CD8-positive, alpha-beta memory T cell (primary cell): Measurements from ENCODE around the gene AHRR. TPM values are rescaled to one million over a fixed set of nuclear protein-coding genes. Genes with fewer than 3 reads are reported as not detected.
A peak's percentile ranks its signal among the peaks of the same experiment; 100 is the strongest.
"Not testable (repeated sequence)": the region's sequence is repeated elsewhere in the genome, so short reads cannot be mapped to it uniquely, and the experiment has no call there.

Experiments used
- CTCF ChIA-PET: fragments of 350-600 bp; sonication (Branson Sonifier 250); formaldehyde crosslinking; loops from one replicate; lab custom pipeline; 2021; ENCODE audit warnings: antibody characterized with exemption; lab: Charles Lee
- POLR2A ChIA-PET: fragments of 350-600 bp; sonication (Branson Sonifier 250); formaldehyde crosslinking; loops from one replicate; lab custom pipeline; 2021; ENCODE audit warnings: antibody characterized with exemption; lab: Charles Lee
- DNase-seq, 5 donors: peaks; one replicate each; pipeline versions ENCODE4 v3.0.0 to v3.0.0-alpha.2; 2020 to 2022; ENCODE audit warnings: mixed read lengths in 1 of 5
- H3K27ac ChIP-seq: one replicate; pipeline ENCODE4 v1.7.0; 2013; ENCODE audit warnings: low read depth, mild to moderate bottlenecking, low read length, moderate library complexity
- H3K27me3 ChIP-seq: 2 replicates; pipeline ENCODE4 v1.7.0; 2013; ENCODE audit warnings: low read length, mild to moderate bottlenecking; ENCODE audit not compliant: insufficient read depth, poor library complexity, severe bottlenecking
- H3K36me3 ChIP-seq: 2 replicates; pipeline ENCODE4 v1.7.0; 2013; ENCODE audit warnings: mild to moderate bottlenecking, low read length, moderate library complexity; ENCODE audit not compliant: insufficient read depth
- H3K4me1 ChIP-seq: 2 replicates; pipeline ENCODE4 v1.7.0; 2013; ENCODE audit warnings: mild to moderate bottlenecking, low read length, moderate library complexity; ENCODE audit not compliant: insufficient read depth
- H3K4me3 ChIP-seq: 2 replicates; pipeline ENCODE4 v1.7.0; 2013; ENCODE audit warnings: mild to moderate bottlenecking, low read length
- H3K9me3 ChIP-seq: 2 replicates; pipeline ENCODE4 v1.7.0; 2013; ENCODE audit warnings: mild to moderate bottlenecking, low read length
- H3K27ac Mint-ChIP-seq, 8 donors: one replicate each; pipeline ENCODE4 v1.8.0; 2020 to 2021; ENCODE audit warnings: mixed read lengths in 8 of 8, mild to moderate bottlenecking in 6 of 8, inconsistent platforms in 3 of 8, moderate library complexity in 3 of 8
- H3K27me3 Mint-ChIP-seq, 2 donors: one replicate each; pipeline ENCODE4 v1.8.0; 2020 to 2021; ENCODE audit warnings: mixed read lengths in 2 of 2, mild to moderate bottlenecking in 1 of 2, moderate library complexity in 1 of 2
- H3K36me3 Mint-ChIP-seq, 3 donors: one replicate each; pipeline ENCODE4 v1.8.0; 2020 to 2021; ENCODE audit warnings: mixed read lengths in 3 of 3, inconsistent platforms in 1 of 3, mild to moderate bottlenecking in 1 of 3
- H3K4me1 Mint-ChIP-seq, 3 donors: one replicate each; pipeline ENCODE4 v1.8.0; 2020 to 2021; ENCODE audit warnings: mixed read lengths in 3 of 3, inconsistent platforms in 1 of 3, mild to moderate bottlenecking in 1 of 3
- H3K4me3 Mint-ChIP-seq, 7 donors: one replicate each; pipeline ENCODE4 v1.8.0; 2020 to 2021; ENCODE audit warnings: mixed read lengths in 7 of 7, mild to moderate bottlenecking in 6 of 7, moderate library complexity in 4 of 7, inconsistent platforms in 2 of 7
- H3K9me3 Mint-ChIP-seq, 5 donors: one replicate each; pipeline ENCODE4 v1.8.0; 2020 to 2022; ENCODE audit warnings: mixed read lengths in 5 of 5, mild to moderate bottlenecking in 3 of 5, moderate library complexity in 2 of 5, inconsistent platforms in 1 of 5
- polyA plus RNA-seq: library from polyadenylated mRNA; unstranded; fragments of 300-500 nt; fragmentation: Illumina TruSeq; gene quantifications from one replicate; pipeline ENCODE4 v1.2.3, GENCODE V29; 2021
- total RNA-seq, 2 experiments: library from RNA; stranded (reverse); gene quantifications; one replicate each; pipeline ENCODE4 v1.2.3, GENCODE V29; 2021

The AHRR gene
- 10 to 100 TPM; 31.7 to 38.2 TPM for total RNA-seq
- not detected for polyA plus RNA-seq

DNA sequence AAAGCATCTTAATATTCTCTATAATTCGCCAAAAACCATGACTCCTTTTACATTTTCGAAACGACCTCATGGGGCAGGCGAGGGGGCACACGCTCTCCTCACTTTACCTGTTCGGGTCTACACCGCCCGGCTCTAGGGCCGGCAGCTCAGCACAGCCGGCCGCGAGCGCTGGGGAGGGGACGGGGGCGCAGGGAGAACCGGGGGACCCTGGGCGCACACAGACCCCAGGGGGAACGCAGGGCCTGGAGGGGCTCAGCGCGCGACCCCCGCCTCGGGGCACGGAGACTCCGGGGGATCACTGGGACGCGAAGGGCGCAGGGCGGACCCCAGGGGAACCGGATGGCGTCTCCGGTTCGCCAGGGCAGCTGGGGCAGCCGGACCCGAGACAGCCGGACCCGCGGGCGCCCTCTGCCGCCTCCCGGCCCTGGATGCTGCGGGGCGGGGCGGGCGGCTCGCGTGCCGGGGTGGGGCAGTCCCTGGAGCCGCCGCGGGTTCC lies at the start of gene AHRR:
AHRR (plus strand) TSS at position 485 of the 496 bp plus-strand sequence. CDS start 22,189 bp downstream, outside the sequence.
- peak within 1 kb of the TSS in 2 of 8 donors; percentile 56 to 58 for H3K27ac Mint-ChIP-seq
- ChIA-PET CTCF (interaction anchor here (1.3 kb wide), 1 partner anchor 103 kb away, joined by 3 read pairs; no protein-coding TSS in a partner anchor), POLR2A (no interaction called here)
- no peaks in the 10 kb centered on the region for H3K9me3 Mint-ChIP-seq
- DNase-seq = no peak
- H3K27me3 ChIP-seq = peaks cover 12% of the 10 kb centered on the region
- peaks cover 0 to 6% (median 0%) of the 10 kb centered on the region in 3 donors for H3K36me3 Mint-ChIP-seq
- no peaks in the 10 kb centered on the region for H3K9me3 ChIP-seq
- H3K4me3 Mint-ChIP-seq = peak within 1 kb of the TSS; percentile 44 to 71 (median 59)
- peaks cover 2 to 26% (median 3%) of the 10 kb centered on the region in 3 donors for H3K4me1 Mint-ChIP-seq
- H3K27me3 Mint-ChIP-seq = peaks cover 30 to 32% of the 10 kb centered on the region in 2 donors
- no peaks in the 10 kb centered on the region for H3K4me1 ChIP-seq
- no peaks in the 10 kb centered on the region for H3K36me3 ChIP-seq
- H3K4me3 ChIP-seq = no peak within 1 kb of the TSS
- no peak within 1 kb of the TSS for H3K27ac ChIP-seq

- POLR2A ChIA-PET = interaction anchor here (1.5 kb wide), 2 partner anchors 13 to 53 kb away, joined by 6 to 28 read pairs; partner anchors contain the start of genes CCDC127 and SDHA
- peak overlapping the region; percentile 78 for H3K27ac ChIP-seq
- H3K27ac Mint-ChIP-seq = peak overlapping the region in 4 of 8 donors; percentile 87 to 93 (median 90)
These were observed 49.7 kb upstream of the AHRR start for GRCh38 chr5:271828-272167.

GRCh38 chr5:273091-273490 lies 48.4 kb upstream of the AHRR start:
- H3K27ac ChIP-seq = peak overlapping the region; percentile 9
- H3K4me3 ChIP-seq, DNase-seq, H3K36me3 ChIP-seq, H3K27me3 Mint-ChIP-seq, H3K9me3 ChIP-seq, H3K4me1 ChIP-seq, CTCF ChIA-PET, POLR2A ChIA-PET, H3K27me3 ChIP-seq, H3K9me3 Mint-ChIP-seq: not testable (repeated sequence)
- H3K4me1 Mint-ChIP-seq = peaks cover 22 to 51% (median 40%) of the 10 kb centered on the region in 3 donors
- peak overlapping the region; percentile 28 to 93 (median 87) for H3K27ac Mint-ChIP-seq
- H3K4me3 Mint-ChIP-seq = peak overlapping the region in 6 of 7 donors; percentile 52 to 92 (median 82)
- H3K36me3 Mint-ChIP-seq = peaks cover 4 to 40% (median 5%) of the 10 kb centered on the region in 3 donors

More at GRCh38 chr5:271828-272167, 49.7 kb upstream of the AHRR start:
- not testable (repeated sequence) for H3K9me3 Mint-ChIP-seq, H3K27me3 ChIP-seq, H3K27me3 Mint-ChIP-seq, H3K4me1 ChIP-seq, H3K36me3 ChIP-seq, H3K9me3 ChIP-seq
- Mint-ChIP-seq H3K4me1 (peaks cover 23 to 46% (median 40%) of the 10 kb centered on the region in 3 donors), H3K4me3 (peak overlapping the region; percentile 84 to 97 (median 96)), H3K36me3 (peaks cover 4 to 43% (median 5%) of the 10 kb centered on the region in 3 donors)
- H3K4me3 ChIP-seq = peak overlapping the region; percentile 61
- CTCF ChIA-PET = interaction anchor here (0.9 to 1.5 kb wide), 3 partner anchors 22 to 154 kb away, joined by 3 to 5 read pairs (median 4); no protein-coding TSS in a partner anchor
- DNase-seq = peak in 1 of 5 donors; percentile 27

DNA sequence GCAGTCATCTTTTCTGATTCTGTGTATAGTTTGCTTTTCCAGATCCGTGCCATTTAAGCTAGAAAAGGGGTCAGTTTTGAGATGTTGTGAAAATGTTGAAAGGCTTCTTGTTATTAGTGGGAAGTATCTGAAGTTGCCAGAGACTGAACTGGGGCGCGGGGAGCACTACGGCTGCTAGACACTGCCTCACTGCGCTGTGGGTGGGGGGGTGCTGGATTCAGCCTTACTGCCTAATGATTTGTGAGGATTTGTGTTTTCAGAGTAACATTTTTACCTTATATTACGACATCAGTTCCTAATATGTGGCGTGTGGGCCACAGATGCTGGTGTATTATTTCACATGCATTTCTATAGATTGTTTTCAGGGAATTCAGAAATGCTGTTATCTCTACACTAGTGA lies 48.0 kb upstream of the AHRR start:
- H3K36me3 ChIP-seq, H3K9me3 ChIP-seq, H3K27me3 ChIP-seq, H3K4me1 ChIP-seq, H3K27ac ChIP-seq, DNase-seq, H3K4me3 ChIP-seq, H3K9me3 Mint-ChIP-seq, POLR2A ChIA-PET, H3K27me3 Mint-ChIP-seq, CTCF ChIA-PET: not testable (repeated sequence)
- Mint-ChIP-seq H3K4me3 (peak overlapping the region; percentile 52 to 92 (median 82)), H3K4me1 (peaks cover 25 to 54% (median 40%) of the 10 kb centered on the region in 3 donors), H3K27ac (peak overlapping the region in 7 of 8 donors; percentile 3 to 93 (median 75)), H3K36me3 (peaks cover 4 to 43% (median 5%) of the 10 kb centered on the region in 3 donors)

GRCh38 chr5:274346-274745 lies 47.2 kb upstream of the AHRR start:
- peaks cover 28 to 58% (median 44%) of the 10 kb centered on the region in 3 donors for H3K4me1 Mint-ChIP-seq
- H3K4me3 ChIP-seq, H3K27me3 Mint-ChIP-seq, DNase-seq, CTCF ChIA-PET, H3K27me3 ChIP-seq, H3K36me3 ChIP-seq, H3K4me1 ChIP-seq, POLR2A ChIA-PET, H3K9me3 ChIP-seq, H3K9me3 Mint-ChIP-seq, H3K27ac ChIP-seq: not testable (repeated sequence)
- H3K27ac Mint-ChIP-seq = peak overlapping the region in 1 of 8 donors; percentile 33
- peaks cover 4 to 48% (median 6%) of the 10 kb centered on the region in 3 donors for H3K36me3 Mint-ChIP-seq
- peak overlapping the region in 3 of 7 donors; percentile 5 to 58 (median 8) for H3K4me3 Mint-ChIP-seq

DNA sequence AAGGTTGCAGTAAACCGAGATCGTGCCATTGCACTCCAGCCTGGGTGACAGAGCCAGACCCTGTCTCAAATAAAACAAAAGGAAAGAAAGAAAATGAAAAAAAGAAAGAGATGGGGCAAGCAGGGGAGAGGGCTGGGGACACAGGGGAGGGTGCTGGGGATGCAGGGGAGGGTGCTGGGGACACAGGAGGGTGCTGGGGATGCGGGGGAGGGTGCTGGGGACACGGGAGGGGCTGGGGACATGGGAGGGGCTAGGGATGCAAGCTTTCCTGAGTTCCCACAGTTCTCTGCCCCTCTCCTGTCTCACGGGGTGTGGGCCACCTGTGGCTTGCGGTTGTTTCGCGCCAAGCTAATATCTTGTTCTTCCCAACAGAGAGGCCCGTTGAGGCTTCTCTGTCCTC lies 42.9 kb upstream of the AHRR start:
- no peaks in the 10 kb centered on the region for H3K27me3 ChIP-seq
- no peak overlapping the region for H3K4me3 Mint-ChIP-seq
- no peaks in the 10 kb centered on the region for H3K9me3 Mint-ChIP-seq
- no peak overlapping the region for H3K27ac ChIP-seq
- H3K4me1 ChIP-seq = no peaks in the 10 kb centered on the region
- H3K4me1 Mint-ChIP-seq = peaks cover 46 to 75% (median 57%) of the 10 kb centered on the region in 3 donors
- H3K4me3 ChIP-seq = no peak overlapping the region
- H3K36me3 ChIP-seq = peaks cover 4% of the 10 kb centered on the region
- peak overlapping the region in 2 of 8 donors; percentile 36 to 39 for H3K27ac Mint-ChIP-seq
- no peaks in the 10 kb centered on the region for H3K9me3 ChIP-seq
- CTCF ChIA-PET = no interaction called here
- H3K36me3 Mint-ChIP-seq = peaks cover 0 to 68% (median 5%) of the 10 kb centered on the region in 3 donors
- POLR2A ChIA-PET = no interaction called here
- no peak for DNase-seq
- peaks cover 0 to 3% of the 10 kb centered on the region in 2 donors for H3K27me3 Mint-ChIP-seq

- H3K27ac ChIP-seq, H3K36me3 ChIP-seq, POLR2A ChIA-PET, H3K4me3 ChIP-seq, H3K9me3 ChIP-seq, CTCF ChIA-PET, H3K9me3 Mint-ChIP-seq, H3K27me3 Mint-ChIP-seq, H3K27me3 ChIP-seq, DNase-seq, H3K4me3 Mint-ChIP-seq, H3K4me1 ChIP-seq: not testable (repeated sequence)
- Mint-ChIP-seq H3K4me1 (peaks cover 48 to 75% (median 57%) of the 10 kb centered on the region in 3 donors), H3K36me3 (peaks cover 2 to 68% (median 7%) of the 10 kb centered on the region in 3 donors), H3K27ac (peak overlapping the region in 5 of 8 donors; percentile 7 to 86 (median 43))
These were observed 42.4 kb upstream of the AHRR start for GRCh38 chr5:279051-279665.

GRCh38 chr5:285991-286557 lies 35.4 kb upstream of the AHRR start:
- no peaks in the 10 kb centered on the region for H3K4me1 ChIP-seq
- Mint-ChIP-seq H3K4me3 (no peak overlapping the region), H3K27me3 (no peaks in the 10 kb centered on the region), H3K4me1 (peaks cover 47 to 49% (median 48%) of the 10 kb centered on the region in 3 donors), H3K36me3 (peaks cover 6 to 74% (median 18%) of the 10 kb centered on the region in 3 donors), H3K27ac (peak overlapping the region in 3 of 8 donors; percentile 38 to 66 (median 40)), H3K9me3 (no peaks in the 10 kb centered on the region)
- no peaks in the 10 kb centered on the region for H3K9me3 ChIP-seq
- no peak overlapping the region for H3K4me3 ChIP-seq
- no peaks in the 10 kb centered on the region for H3K36me3 ChIP-seq
- no peak for DNase-seq
- H3K27me3 ChIP-seq = no peaks in the 10 kb centered on the region
- H3K27ac ChIP-seq = no peak overlapping the region
- CTCF ChIA-PET = interaction anchor here (1.3 to 1.6 kb wide), 2 partner anchors 31 to 33 kb away, joined by 3 to 4 read pairs; no protein-coding TSS in a partner anchor
- POLR2A ChIA-PET = interaction anchor here (1.7 kb wide), 1 partner anchor 15 kb away, joined by 6 read pairs; the partner anchor contains the start of gene PDCD6
